Activated CD4-positive, alpha-beta T cell treated with anti-CD3 and anti-CD28 coated beads, Interleukin-2, amount 50 U/mL, for 16 hours (primary cell): ENCODE measurements around the gene MRPL43.
"Not testable (repeated sequence)": the region's sequence is repeated elsewhere in the genome, so short reads cannot be mapped to it uniquely, and the experiment has no call there.

Experiments used
- DNase-seq: peaks from one replicate; pipeline ENCODE4 v3.0.0-alpha.2; 2020

MRPL43 gene

DNA sequence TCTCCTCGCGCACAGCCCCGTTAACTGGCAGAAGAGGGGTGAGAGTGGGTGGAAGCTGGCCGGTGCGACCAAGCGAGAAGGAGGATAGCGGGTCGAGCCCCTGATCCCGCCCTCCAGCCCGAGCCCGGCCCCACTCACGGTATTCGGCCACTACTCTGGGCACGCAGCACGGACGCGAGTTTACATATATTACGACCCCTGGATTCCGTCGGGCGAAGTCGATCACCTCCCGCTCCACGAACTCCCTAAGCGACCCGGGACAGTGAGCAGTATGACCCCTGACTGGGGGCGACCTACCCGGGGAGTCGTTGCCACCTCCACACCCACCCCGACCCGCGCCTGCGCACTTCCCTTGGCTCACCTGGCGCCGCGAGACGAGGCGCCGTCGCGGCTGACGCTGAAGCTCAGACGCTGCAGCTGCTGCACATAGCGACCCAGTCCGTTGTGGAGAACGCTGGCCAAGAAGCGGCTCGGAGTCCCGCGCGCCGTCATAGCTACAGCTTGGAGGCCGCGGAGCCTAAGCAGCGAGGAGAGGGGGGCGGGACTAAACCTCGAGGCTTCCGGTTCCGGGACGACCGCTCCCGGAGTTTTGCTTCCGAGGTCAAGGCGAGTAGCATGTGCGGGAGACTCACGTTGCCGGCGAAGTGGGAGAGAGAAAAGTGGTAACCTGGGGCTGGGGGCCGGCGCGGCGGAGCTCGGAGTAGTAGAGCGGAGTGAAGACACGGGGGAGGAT is at the start of gene MRPL43, which contains the start of gene TWNK:
TSS of gene MRPL43 (minus strand) at position 546 of the 733 bp plus-strand sequence. CDS start at position 492, 54 bp downstream.
TSS of gene TWNK (plus strand) at position 592 of the 733 bp plus-strand sequence. CDS start 668 bp downstream, outside the sequence.
- DNase-seq = peak; percentile 86

DNA sequence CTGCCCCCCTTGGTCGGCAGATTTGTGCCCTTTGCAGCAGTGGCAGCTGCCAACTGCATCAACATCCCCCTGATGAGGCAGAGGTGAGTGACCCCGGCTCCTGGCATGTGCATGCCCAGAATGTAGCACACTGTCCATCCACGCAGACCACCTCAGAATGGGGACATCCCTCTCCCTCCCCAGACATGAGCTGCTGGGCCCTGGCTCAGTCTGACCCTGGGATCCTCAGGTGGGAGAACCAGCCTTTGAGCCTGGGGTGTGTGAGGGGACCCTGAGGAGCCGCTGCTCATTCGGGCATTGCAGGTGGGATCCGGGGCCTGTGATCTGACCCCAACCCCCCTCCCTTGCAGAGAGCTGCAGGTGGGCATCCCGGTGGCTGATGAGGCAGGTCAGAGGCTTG is 49.4 kb upstream of the MRPL43 start:
- DNase-seq = no peak

DNA sequence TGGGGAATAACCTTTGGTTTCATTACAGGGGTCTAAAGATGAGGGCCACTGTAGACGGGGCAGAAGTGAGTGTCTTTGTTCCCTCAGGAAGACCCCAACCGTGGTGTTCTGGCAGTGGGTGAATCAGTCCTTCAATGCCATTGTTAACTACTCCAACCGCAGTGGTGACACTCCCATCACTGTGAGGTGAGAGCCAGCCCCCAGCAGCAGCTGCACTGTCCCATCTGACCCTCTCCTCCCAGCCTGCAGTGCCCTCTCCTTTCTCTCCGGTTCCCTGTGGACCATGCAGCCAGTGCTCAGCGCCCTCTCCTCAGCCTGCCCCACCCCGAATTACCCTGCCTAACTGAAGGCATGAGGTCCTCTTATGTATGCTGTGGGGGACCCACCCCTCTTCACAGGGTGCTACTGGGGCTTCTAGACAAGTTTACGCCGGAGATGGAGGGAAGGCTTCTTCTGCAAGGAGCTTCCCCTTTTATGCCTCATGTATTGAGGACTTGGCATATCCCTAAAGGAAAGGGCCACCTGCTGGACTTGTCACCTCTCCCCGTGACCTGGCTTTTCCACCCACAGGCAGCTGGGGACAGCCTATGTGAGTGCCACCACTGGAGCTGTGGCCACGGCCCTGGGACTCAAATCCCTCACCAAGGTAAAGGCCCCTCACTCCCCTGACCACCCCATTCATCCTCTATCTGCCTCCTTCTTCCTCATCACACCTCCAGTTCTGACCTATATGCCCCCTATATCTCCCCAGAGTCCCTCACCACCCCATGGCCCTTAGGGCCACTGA is 48.8 kb upstream of the MRPL43 start:
- no peak for DNase-seq

DNA sequence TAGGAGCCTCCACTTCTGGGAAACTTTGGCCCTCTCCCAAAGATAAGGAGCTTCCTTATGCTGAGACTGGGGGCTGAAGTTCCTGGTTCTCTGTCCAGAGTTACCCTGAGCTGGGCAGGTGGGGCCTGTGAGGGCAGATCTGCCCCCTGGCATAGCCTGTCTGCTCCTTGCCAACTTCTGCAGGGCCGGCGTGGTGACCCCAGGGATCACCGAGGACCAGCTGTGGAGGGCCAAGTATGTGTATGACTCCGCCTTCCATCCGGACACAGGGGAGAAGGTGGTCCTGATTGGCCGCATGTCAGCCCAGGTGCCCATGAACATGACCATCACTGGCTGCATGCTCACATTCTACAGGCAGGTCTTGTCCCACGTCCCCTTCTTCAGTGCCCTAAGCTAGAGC is 48.0 kb upstream of the MRPL43 start:
- no peak for DNase-seq

GRCh38 chr10:101034404-101034803 is 47.1 kb upstream of the MRPL43 start:
- DNase-seq = not testable (repeated sequence)

GRCh38 chr10:101033276-101033675 is 46.0 kb upstream of the MRPL43 start:
- no peak for DNase-seq

- DNase-seq = peak; percentile 79
Observed at GRCh38 chr10:101032637-101033224, 45.4 kb upstream of the MRPL43 start.

DNA sequence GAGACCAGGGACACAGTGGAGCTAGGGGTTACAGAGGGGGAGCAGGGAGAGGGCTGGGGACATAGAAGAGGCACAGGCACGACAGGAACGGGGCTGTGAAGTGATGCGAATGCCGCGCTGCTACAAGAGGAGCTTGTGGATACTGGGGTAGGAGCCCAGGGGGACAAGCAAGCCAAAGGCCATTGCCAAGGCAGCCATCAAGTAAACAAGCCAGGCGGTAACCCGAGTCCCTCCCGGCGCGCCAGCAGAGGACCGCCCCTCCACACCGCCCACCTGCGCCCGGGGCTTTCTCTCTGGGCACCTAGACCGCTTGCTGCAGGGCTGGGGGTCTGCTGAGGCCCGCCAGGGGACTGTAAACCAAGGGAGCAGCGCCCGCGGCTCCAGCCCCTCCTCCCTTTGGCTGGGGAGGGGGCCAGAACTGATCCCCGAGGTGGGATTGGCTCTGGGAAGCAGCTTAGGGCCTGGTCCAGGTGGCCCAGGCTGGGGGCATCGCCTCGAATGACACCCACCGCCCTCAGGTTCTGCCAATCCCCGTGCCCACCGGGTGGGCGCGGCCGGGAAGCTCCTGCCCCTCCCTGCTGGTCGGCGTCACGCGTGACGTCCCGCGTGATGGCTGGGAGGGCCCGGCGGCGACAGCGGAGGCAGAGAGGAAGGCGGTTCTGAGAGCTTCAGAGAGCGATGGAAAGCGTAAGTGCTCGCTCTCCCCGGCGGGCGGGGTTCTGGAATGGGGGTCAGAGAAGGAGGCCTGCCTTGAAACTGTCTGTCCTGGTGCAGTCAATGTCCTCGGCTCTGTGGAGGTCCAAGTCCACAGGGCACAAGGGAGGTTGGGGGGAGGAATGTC is 44.7 kb upstream of the MRPL43 start:
- peak; percentile 75 for DNase-seq

- DNase-seq = peak; percentile 96
Observed at GRCh38 chr10:101031128-101031795, 44.0 kb upstream of the MRPL43 start, which contains the start of the genes PDZD7 and SFXN3. Gene PDZD7, minus strand, starts transcription at chr10:101031129. Its CDS starts 910 bp downstream, at chr10:101030219. Gene SFXN3, plus strand, starts transcription at chr10:101031234. Its CDS starts 3,461 bp downstream, at chr10:101034695.

DNA sequence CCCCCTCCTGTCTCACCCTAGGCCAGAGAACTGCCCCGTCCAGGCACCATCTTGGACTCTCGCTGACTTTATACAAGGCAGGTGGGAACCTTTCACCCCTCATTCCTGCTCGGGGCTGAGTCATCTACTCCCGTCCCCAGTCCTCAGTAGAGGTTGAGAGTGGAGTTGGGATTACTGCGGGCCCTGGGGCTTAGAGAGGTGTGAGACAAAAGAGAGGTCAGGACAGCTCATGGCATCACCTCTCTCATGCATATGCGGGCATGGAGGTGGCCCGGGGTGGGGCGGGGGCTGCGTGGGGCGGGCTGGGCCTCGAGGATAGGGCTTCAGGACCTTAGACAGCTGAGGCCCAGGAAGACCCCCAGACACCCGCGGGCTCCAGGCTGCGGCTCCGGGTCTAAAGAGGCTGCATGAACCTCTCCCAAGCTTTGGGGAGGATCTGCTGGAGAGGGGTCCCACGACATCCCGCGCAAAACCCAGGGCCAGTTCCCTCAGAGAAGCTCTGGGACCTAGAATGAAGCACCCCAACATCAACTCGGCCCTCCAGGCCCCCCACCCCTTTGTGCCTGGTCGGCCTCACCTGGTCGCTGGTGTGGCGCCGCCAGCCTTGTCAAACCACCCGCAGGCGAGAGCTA is 43.3 kb upstream of the MRPL43 start:
- no peak for DNase-seq

DNA sequence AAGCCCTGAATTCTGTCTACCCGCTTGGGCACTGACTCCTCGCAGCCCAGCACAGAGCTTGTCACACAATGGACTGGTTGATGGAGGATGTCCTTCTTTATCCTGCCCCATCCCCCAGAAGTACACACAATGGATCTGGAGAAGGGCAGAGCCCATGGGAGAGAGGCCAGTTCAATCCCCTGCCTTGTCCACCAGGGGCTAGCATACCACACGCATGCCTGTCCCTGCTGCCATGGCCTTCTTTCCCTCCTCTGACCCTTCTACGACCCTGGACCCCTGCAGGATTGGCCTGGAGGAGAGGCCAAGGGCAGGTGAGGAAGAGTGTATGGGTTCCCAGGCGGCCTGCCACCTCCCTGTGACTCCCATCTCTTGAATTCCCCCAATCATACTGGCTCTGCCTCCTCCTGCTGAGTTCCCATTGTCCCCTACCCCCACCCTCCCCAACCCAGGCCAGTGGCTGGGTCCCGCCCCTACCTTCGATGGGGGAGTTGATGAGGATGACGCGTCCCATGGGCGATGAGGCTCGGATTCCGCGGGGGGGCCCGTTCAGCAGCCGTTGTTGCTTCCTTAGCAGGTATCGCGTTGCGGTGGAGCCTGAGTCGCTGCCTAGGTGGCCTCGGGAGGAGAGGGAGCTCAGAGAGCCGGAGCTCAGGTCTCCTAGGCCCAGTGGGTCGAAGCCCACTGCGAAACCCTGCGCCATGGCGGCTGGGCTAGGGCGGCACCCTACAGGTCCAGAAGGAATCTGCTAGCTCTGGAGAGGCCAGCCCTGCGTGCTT is 42.4 kb upstream of the MRPL43 start:
- DNase-seq = no peak

GRCh38 chr10:101028446-101029337 is 41.4 kb upstream of the MRPL43 start:
- DNase-seq = no peak

- DNase-seq = no peak
Observed at GRCh38 chr10:101027106-101027720, 39.9 kb upstream of the MRPL43 start.

DNA sequence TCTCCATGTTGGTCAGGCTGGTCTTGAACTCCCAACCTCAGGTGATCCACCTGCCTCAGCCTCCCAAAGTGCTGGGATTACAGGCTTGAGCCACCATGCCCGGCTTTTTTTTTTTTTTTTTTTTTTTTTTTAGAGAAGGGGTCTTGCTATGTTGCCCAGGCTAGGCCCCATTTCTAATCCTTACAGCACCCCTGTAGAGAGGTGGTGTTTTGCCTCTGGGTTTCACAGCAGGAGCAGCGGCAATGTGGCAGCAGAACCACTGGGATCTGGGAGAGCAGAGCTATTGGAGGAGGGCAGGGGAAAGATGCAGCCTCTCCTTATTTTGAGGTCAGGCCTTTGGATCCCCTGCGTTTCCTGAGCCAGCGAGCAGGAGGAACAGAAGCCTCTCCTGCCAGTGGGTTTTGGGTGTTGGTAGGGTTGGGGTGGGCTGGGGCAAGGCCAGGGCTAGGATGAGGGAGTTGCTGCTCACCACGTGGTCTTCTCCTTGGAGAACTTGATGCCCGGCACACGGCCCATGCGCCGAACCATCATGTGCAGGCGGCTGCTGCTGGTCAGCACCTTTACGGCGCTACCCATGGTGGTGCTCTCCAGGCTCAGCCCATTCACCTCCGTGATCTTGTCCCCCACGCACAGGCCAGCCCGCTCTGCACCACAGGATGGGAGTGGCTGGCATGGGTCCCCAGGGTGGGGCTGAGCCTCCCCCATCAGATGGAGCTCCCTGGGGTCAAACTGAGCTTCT is 35.8 kb upstream of the MRPL43 start:
- DNase-seq = no peak

DNA sequence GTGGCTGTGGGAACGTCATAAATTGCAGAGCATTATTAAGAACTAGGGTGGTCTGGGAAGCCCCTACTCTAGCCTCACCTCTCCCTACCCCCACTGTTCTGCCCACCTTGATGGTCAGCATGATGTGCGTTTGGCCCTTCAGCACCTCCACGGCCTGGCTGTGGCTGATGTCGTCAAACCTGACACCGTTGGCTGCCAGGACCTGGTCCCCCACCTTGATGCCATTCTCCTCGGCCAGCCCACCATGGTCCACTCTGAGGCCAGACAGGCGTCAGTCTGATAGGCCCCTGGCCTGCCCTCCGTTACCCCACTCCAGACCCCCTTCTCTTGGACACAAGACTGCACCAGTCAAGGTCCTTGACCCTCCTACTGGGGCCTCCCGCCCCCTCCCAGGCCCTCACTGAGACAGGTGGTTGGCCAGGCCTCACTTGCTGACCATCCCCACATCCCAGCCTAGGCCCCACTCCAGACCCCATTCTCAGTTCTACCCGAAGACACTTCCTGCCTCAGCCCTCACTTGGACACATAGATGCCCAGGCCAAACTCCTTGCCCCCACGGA is 34.5 kb upstream of the MRPL43 start:
- DNase-seq = no peak

GRCh38 chr10:101021239-101021638 is 33.9 kb upstream of the MRPL43 start:
- no peak for DNase-seq

- no peak for DNase-seq
Observed at GRCh38 chr10:101020427-101021075, 33.3 kb upstream of the MRPL43 start.

DNA sequence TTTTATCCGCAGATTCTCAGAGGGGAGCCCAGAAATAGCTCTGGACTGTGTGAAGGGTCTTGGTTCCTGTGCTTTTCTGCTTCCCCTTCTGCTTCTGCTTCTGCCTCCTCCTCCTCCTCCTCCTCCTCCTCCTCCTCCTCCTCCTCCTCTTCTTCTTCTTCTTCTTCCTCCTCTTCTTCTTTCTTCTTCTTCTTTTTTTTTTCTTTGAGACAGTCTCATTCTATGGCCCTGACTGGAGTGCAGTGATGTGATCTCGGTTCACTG is 32.1 kb upstream of the MRPL43 start:
- no peak for DNase-seq
